Mesothelial cell of epicardium (in vitro differentiated cells): ENCODE measurements around the gene CAMKMT. TPM values are rescaled to one million over a fixed set of nuclear protein-coding genes. Genes with fewer than 3 reads are reported as not detected.

Source experiments
- DNase-seq, 2 experiments: peaks; one replicate each; pipeline ENCODE4 v3.0.0; 2021; ENCODE audit warnings: low spot score in 2 of 2; ENCODE audit not compliant: unreplicated experiment in 2 of 2
- H3K27ac Mint-ChIP-seq: 2 replicates; pipeline ENCODE4 v1.8.0; 2021; ENCODE audit warnings: mixed read lengths
- H3K27me3 Mint-ChIP-seq: 2 replicates; pipeline ENCODE4 v1.8.0; 2021; ENCODE audit warnings: low read depth, mixed read lengths
- H3K36me3 Mint-ChIP-seq: 2 replicates; pipeline ENCODE4 v1.8.0; 2021; ENCODE audit warnings: mixed read lengths
- H3K4me1 Mint-ChIP-seq: 2 replicates; pipeline ENCODE4 v1.8.0; 2021; ENCODE audit warnings: mixed read lengths
- H3K4me3 Mint-ChIP-seq: 2 replicates; pipeline ENCODE4 v1.8.0; 2021; ENCODE audit warnings: mild to moderate bottlenecking, moderate library complexity, mixed read lengths
- H3K9me3 Mint-ChIP-seq: 2 replicates; pipeline ENCODE4 v1.8.0; 2021; ENCODE audit warnings: mixed read lengths
- CTCF ChIP-seq: fragments of 200-600 bp; sonication (generic); IDR thresholded peaks from one replicate; pipeline ENCODE4 v1.5.0; 2021; ENCODE audit warnings: antibody characterized with exemption; ENCODE audit not compliant: unreplicated experiment
- total RNA-seq: library from RNA; stranded (reverse); gene quantifications from 3 replicates; pipeline ENCODE4 v1.2.1, GENCODE V29; 2021

Gene CAMKMT
- total RNA-seq, 1 donor from 2014 or later: 8.3 TPM

GRCh38 chr2:44389895-44390294, 28.1 kb downstream of the CAMKMT start:
- Mint-ChIP-seq H3K36me3 (peaks cover 16% of the 10 kb centered on the region), H3K4me1 (no peaks in the 10 kb centered on the region)
- DNase-seq: no peak

GRCh38 chr2:44392338-44392943, 30.7 kb downstream of the CAMKMT start:
- Mint-ChIP-seq H3K9me3 (peaks cover 8% of the 10 kb centered on the region), H3K4me1 (no peaks in the 10 kb centered on the region), H3K27me3 (no peaks in the 10 kb centered on the region), H3K27ac (no peak overlapping the region), H3K4me3 (no peak overlapping the region), H3K36me3 (peaks cover 4% of the 10 kb centered on the region)
- peak; percentile 51 for TF ChIP-seq CTCF
- DNase-seq: peak; percentile 30 to 45

More at GRCh38 chr2:44389895-44390294, 28.1 kb downstream of the CAMKMT start:
- no peak overlapping the region for H3K4me3 Mint-ChIP-seq
- no peak overlapping the region for H3K27ac Mint-ChIP-seq
- peaks cover 32% of the 10 kb centered on the region for H3K9me3 Mint-ChIP-seq
- peak; percentile 64 for TF ChIP-seq CTCF
- no peaks in the 10 kb centered on the region for H3K27me3 Mint-ChIP-seq

- TF ChIP-seq CTCF: no peak
- H3K36me3 Mint-ChIP-seq: no peaks in the 10 kb centered on the region
- H3K27ac Mint-ChIP-seq: no peak overlapping the region
- no peak overlapping the region for H3K4me3 Mint-ChIP-seq
- H3K27me3 Mint-ChIP-seq: no peaks in the 10 kb centered on the region
- no peak for DNase-seq
- no peaks in the 10 kb centered on the region for H3K9me3 Mint-ChIP-seq
- H3K4me1 Mint-ChIP-seq: peaks cover 5% of the 10 kb centered on the region
Observed at GRCh38 chr2:44397447-44398175, 35.9 kb downstream of the CAMKMT start.

- Mint-ChIP-seq H3K27me3 (no peaks in the 10 kb centered on the region), H3K4me3 (no peak overlapping the region), H3K4me1 (peaks cover 5% of the 10 kb centered on the region), H3K36me3 (no peaks in the 10 kb centered on the region), H3K9me3 (no peaks in the 10 kb centered on the region), H3K27ac (no peak overlapping the region)
- no peak for DNase-seq
- TF ChIP-seq CTCF: no peak
Observed at GRCh38 chr2:44398243-44398897, 36.6 kb downstream of the CAMKMT start.

- H3K4me1 Mint-ChIP-seq: no peaks in the 10 kb centered on the region
- H3K4me3 Mint-ChIP-seq: no peak overlapping the region
- no peaks in the 10 kb centered on the region for H3K27me3 Mint-ChIP-seq
- H3K27ac Mint-ChIP-seq: no peak overlapping the region
- TF ChIP-seq CTCF: no peak
- peaks cover 10% of the 10 kb centered on the region for H3K9me3 Mint-ChIP-seq
- H3K36me3 Mint-ChIP-seq: no peaks in the 10 kb centered on the region
- DNase-seq: no peak
Observed at GRCh38 chr2:44420725-44421124, 59.0 kb downstream of the CAMKMT start.
